NOMO-1 treated with dmso at 0.1 percent for 144 hours (cell line): Measurements from ENCODE around the gene GNA14.
"Not testable (repeated sequence)": the region's sequence is repeated elsewhere in the genome, so short reads cannot be mapped to it uniquely, and the experiment has no call there.

Source experiments
- DNase-seq: peaks from one replicate; lab custom pipeline; 2025; ENCODE audit not compliant: unreplicated experiment; lab: John Stamatoyannopoulos, UW

The GNA14 gene

DNA sequence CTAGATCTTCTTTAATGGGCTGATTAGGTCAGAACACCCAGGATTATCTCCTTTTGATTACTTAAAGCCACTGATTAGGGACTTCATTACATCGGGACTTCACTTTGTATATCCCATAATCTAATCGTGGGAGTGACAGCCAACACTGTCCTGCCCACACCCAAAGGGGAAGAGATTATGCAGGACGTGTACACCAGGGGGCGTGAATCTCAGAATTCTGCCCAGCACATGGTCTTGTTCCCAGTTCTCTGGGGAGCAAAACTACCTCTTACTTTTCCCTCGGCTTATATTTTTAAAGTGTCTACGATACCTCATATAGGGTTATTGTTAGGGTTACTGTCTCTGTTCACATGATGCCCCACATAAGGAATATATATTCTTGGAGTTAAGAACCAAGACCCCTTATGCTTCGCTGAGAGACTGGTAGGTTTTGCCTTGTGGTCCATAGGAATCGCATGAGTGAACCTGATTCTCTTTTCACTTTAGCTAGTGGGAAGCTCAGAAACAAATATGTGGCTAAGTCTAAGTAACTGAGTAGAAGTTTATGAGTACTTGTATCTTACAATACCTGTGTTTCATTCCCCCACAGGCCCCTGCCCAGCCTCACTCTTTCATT is 192.7 kb downstream of the GNA14 start:
- DNase-seq, result peak; percentile 15

GRCh38 chr9:77454663-77455062 is 193.5 kb downstream of the GNA14 start:
- DNase-seq, result no peak

- peak; percentile 17 for DNase-seq
These were observed 194.1 kb downstream of the GNA14 start for GRCh38 chr9:77453825-77454647.

DNA sequence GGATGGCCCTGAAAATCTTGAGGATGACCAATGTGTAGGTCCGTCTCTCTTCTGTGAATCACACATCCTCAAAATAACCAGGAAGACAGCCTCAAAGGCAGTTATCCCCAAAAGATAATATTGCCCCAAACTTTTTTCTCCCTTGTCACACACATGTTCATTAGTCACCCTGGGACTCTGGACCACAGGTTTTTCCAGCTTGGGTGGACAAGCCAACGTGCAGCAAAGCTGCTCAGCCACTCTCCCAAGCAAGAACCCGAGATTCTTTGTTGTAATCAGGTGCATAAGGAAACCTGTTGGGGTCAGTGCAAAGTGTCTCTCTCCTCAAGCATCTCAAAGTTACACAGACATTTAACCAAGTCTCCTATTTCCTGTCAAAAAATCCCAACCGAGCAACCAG is 196.6 kb downstream of the GNA14 start:
- DNase-seq, result no peak

GRCh38 chr9:77450085-77450475 is 198.0 kb downstream of the GNA14 start:
- DNase-seq, result no peak

- no peak for DNase-seq
These were observed 198.7 kb downstream of the GNA14 start for GRCh38 chr9:77449240-77450084.

GRCh38 chr9:77447646-77448045 is 200.5 kb downstream of the GNA14 start:
- no peak for DNase-seq

DNA sequence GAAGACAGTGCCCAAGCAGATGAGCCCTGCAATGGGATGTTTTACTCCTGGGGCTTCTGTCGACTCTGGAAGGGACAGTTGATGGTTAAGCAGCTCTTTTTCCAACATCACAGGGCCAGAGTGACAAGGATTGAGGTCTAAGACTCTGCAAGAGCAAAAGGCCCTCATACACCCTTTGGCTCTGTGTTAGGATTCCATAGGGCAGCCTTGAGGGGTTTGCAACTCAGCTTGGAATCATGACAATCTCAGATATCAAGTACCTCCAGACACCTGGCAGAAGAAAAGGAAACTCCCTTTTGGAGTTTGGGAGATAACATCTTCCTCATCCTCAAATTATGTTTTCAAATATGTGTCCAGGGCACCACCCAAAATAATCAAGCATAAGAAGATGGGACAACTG is 205.7 kb downstream of the GNA14 start:
- DNase-seq, result no peak

DNA sequence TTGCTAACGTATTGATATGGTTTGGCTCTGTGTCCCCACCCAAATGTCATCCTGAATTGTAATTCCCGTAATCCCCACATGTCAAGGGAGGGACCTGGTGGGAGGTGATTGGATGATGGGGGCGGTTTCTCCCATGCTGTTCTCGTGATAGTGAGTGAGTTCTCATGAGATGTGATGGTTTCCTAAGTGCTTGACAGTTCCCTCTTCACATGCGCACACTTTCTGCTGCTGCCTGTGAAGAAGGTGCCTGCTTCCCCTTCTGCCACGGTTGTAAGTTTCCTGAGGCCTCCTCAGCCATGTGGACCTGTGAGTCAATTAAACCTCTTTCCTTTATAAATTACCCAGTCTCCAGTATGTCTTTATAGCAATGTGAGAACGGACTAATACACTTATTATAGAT is 207.0 kb downstream of the GNA14 start:
- DNase-seq, result not testable (repeated sequence)

- no peak for DNase-seq
These were observed 208.1 kb downstream of the GNA14 start for GRCh38 chr9:77440057-77440456.

DNA sequence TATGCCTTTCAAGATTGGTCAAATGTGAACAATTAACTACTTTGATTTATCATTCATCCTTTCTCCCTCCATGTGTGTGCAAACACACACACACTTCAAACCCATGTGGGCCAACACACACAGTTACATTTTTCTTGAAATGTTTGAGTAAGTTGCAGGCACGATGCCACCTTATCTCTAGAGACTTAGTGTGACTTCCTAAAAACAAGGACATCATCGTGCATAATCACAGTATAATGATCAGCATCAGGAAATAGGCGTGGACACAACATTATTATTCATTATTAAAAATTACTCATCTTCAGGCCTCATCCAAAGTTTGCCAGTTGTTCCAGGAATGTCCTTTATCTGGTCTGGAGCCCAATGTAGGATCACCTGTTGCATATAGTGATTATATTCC is 209.5 kb downstream of the GNA14 start:
- DNase-seq, result no peak

GRCh38 chr9:77435688-77436087 is 212.4 kb downstream of the GNA14 start:
- no peak for DNase-seq

- DNase-seq, result no peak
These were observed 212.8 kb downstream of the GNA14 start for GRCh38 chr9:77435277-77435676.

GRCh38 chr9:77433675-77434445 is 214.3 kb downstream of the GNA14 start:
- no peak for DNase-seq

- DNase-seq, result no peak
These were observed 216.1 kb downstream of the GNA14 start for GRCh38 chr9:77432053-77432452.

GRCh38 chr9:77429928-77430327 is 218.2 kb downstream of the GNA14 start:
- no peak for DNase-seq

DNA sequence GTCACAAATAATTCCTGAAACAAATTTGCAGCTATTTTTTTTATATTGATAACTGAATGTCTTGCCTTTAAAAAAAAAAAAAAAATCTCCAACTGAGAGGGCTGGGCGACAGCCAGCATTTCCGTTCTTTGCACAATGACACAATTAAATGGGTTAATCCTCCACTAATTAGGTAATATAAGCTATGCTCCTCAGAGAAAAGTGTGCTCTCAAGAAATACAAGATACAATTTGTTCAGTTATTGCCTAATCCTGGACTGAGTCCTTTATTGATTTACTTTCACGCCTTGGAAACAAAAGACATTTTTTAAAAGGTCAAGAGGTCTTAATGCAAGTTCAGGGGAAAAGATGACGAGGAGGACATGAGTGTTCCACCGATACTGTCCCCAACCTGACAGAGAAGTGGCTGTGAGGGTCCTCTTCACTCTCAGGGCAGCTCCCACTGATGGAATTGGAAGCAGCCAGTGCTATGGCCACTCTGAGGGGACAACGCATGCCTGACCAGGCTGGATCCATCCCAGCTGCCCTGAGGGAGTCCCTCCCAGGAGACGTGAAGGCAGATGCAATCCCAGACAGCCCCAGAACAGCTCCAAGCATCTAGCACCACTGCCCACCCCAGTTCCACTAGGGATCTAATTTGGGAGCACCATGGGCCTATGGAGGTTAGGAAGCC is 220.7 kb downstream of the GNA14 start:
- DNase-seq, result no peak

- DNase-seq, result no peak
These were observed 221.4 kb downstream of the GNA14 start for GRCh38 chr9:77426712-77427111.

GRCh38 chr9:77424993-77425392 is 223.1 kb downstream of the GNA14 start:
- no peak for DNase-seq

DNA sequence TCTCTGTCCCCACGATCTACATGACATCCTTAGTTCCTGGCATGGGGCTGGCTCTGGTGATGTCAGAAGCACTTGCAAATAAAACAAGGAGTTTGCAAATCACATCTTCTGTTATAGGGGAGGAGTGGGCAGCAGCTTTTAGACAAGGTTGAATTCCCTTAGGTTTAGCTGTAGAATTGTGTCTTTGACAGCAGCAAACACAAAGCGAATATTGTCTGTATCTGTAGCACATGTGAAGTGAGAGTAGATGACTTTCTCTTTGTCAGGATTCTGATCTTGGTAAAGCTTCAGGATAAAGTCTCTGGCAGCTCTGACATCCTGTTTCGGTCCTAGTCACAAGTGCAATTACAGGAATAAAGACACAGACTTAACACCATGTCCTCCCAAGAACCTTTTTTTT is 224.3 kb downstream of the GNA14 start:
- no peak for DNase-seq
